ENCODE measurements around the gene LDLR.
"Not testable (repeated sequence)": the region's sequence is repeated elsewhere in the genome, so short reads cannot be mapped to it uniquely, and the experiment has no call there.

The LDLR gene

DNA sequence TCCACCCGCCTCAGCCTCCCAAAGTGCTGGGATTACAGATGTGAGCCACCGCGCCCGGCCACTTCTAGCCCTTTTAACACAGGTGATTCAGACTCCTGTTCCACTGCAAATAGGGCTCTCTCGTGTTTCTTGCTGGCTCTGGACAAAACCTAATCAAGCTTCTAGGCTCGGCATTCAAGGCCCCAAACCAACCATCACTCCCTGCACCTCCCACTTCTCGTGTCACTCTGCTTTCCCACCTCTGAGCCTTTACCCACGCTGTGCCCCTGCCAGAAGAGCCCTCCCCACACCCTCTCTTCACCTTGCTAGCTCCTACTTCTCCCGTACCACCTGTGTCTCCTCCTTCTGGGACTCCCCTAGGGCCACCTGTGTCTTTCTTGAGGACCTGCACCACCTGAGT, 88.3 kb downstream of the LDLR start:
- DNase-seq = no peak

DNA sequence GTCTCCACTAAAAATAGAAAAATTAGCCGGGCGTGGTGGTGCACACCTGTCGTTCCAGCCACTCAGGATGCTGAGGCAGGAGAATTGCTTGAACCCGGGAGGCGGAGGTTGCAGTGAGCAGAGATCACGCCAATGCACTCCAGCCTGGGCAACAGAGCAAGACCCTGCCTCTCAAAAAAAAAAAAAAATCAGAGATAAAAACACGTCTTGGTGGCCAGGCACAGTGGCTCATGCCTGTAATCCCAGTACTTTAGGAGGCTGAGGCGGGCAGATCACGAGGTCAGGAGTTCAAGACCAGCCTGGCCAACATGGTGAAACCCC, 89.8 kb downstream of the LDLR start:
- DNase-seq = not testable (repeated sequence)

DNA sequence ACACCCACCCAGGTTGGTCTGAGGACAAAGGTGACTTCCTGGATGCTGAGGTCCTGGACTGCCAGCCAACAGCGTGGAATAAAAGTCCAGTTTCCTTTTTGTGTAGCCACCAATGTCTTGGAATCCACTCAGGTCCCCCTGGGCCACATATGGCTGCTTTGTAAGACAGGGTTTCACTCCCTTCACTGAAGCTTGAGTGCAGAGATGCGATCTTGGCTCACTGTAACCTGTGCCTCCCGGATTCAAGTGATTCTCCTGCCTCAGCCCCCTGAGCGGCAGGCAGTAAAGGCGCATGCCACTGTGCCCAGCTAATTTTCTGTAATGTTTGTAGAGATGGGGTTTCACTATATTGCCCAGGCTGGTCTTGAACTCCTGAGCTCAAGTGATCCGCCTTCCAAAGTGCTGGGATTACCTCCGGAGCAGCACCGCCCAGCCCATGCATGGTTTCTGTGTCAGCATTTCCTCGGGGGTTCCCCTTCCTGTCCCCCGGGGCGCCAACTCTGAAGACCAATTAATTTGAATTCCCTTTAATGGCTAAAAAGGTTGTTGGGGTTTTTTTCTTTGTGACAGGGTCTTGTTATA, 90.5 kb downstream of the LDLR start:
- DNase-seq = no peak

DNA sequence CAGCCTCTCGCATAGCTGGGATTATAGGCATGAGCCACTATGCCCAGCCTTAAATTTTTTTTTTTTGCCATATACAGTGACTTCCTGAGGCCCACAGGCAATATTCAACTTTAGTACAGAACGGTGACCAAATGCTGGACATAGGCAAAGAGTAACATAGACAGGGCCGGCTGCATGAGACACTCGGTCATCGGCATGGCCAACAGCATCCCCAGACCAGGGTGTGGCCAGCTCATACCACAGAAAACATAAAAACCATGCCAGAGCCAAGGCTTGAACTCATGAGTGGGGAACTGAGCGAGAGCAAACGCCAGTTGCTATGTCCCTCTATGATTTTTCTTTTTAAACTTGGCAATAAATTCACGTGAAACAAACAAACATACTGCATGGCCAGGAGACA, 91.1 kb downstream of the LDLR start:
- no peak for DNase-seq

DNA sequence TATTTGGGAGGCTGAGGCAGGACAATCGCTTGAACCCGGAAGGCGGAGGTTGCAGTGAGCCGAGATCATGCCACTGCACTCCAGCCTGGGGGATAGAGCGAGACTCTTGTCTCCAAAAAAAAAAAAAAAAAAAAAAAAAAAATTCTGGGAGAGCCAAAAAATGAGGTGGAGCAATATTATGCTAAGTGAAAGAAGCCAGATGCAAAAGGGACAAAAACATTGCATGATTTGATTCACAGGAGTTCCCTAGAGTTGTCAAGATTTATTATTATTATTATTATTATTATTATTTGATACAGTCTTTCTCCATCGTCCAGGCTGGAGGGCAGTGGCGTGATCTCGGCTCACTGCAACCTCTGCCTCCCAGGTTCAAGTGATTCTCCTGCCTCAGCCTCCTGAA, 91.7 kb downstream of the LDLR start:
- not testable (repeated sequence) for DNase-seq

DNA sequence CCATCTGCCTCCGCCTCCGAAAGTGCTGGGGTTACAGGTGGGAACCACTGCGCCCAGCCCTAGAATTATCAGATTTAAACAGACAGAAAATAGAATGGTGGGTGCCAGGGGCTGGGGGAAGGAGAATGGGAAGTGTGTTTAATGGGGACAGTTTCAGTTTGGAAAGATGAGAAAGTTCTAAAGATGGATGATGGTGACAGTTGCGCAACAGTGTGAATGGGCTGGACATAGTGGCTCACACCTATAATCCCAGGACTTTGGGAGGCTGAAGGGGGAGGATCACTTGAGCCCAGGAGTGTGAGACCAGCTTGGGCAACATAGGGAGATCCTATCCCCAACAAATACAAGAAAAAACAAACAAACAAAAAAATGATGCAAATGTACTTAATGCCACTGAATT, 92.2 kb downstream of the LDLR start:
- no peak for DNase-seq
